Body of pancreas (tissue), 4 donors: ENCODE measurements around the gene ARFGAP3. TPM values are rescaled to one million over a fixed set of nuclear protein-coding genes. Genes with fewer than 3 reads are reported as not detected.

Experiments used
- ATAC-seq: fragments of 150-250 bp; one replicate; pipeline ENCODE4 v1.9.1; 2016
- DNase-seq, 4 donors: peaks; one replicate each; pipeline ENCODE4 v3.0.0-alpha.2; 2019
- H3K27ac ChIP-seq, 4 donors: fragments of 200-600 bp; sonication (generic); 1 replicate in 3 of 4; 2 replicates in 1 of 4; pipeline versions ENCODE4 v1.5.1 to v1.6.1; 2016 to 2019; ENCODE audit warnings: mild to moderate bottlenecking in 1 of 4, mixed read lengths in 1 of 4, moderate library complexity in 1 of 4
- H3K27me3 ChIP-seq, 2 donors: fragments of 200-600 bp; sonication (generic); one replicate each; pipeline ENCODE4 v1.6.0; 2016; ENCODE audit warnings: mild to moderate bottlenecking in 1 of 2
- H3K36me3 ChIP-seq, 2 donors: fragments of 200-600 bp; sonication (generic); replicated peaks in 1 of 2; 2 replicates each; pipeline ENCODE4 v1.5.1; 2016; ENCODE audit warnings: low read depth in 2 of 2; ENCODE audit not compliant: insufficient read depth in 1 of 2
- H3K4me1 ChIP-seq: fragments of 200-600 bp; sonication (generic); one replicate; pipeline ENCODE4 v1.6.0; 2016
- H3K4me3 ChIP-seq, 2 donors: fragments of 200-600 bp; sonication (generic); 1 replicate in 1 of 2; 2 replicates in 1 of 2; pipeline ENCODE4 v1.5.1; 2016 to 2019
- H3K9me3 ChIP-seq, 3 donors: fragments of 200-600 bp; sonication (generic); 1 replicate in 2 of 3; 2 replicates in 1 of 3; pipeline ENCODE4 v1.5.1; 2016
- CTCF ChIP-seq, 7 experiments: fragments of 450-650 bp in 4 of 7; fragments of 200-600 bp in 3 of 7; sonication (generic) in 3 of 7; IDR thresholded peaks; one replicate each; pipeline ENCODE4 v1.5.1; 2016 to 2019; ENCODE audit warnings: antibody characterized with exemption in 7 of 7
- POLR2A ChIP-seq, 3 donors: fragments of 450-650 bp; IDR thresholded peaks; one replicate each; pipeline ENCODE4 v1.6.1; 2016; ENCODE audit warnings: antibody characterized with exemption in 3 of 3, mild to moderate bottlenecking in 2 of 3
- whole genome bisulfite sequencing, 2 donors: methylation state at CpG; one replicate each; pipeline ENCODE4 v1.1.5; 2017; 5-methylcytosine and 5-hydroxymethylcytosine counted together
- intact Hi-C: fragments of 100-400 bp; cut with DNase I; formaldehyde crosslinking; loops from one replicate; pipeline ENCODE4 v1.15.1; 2023
- total RNA-seq, 2 donors: library from RNA; depleted of rRNA; stranded (reverse); fragments of >200 nt; gene quantifications; one replicate each; pipeline ENCODE4 v1.1.0, GENCODE V29; 2016

The ARFGAP3 gene
- total RNA-seq, 2 donors from 2014 or later, result 64.3 to 73.2 TPM

GRCh38 chr22:42895087-42895486, 38.0 kb upstream of the ARFGAP3 start:
- Histone ChIP-seq H3K27ac (peak overlapping the region; percentile 94 to 99 (median 96)), H3K9me3 (no peaks in the 10 kb centered on the region), H3K4me1 (peaks cover 90% of the 10 kb centered on the region), H3K4me3 (no peak overlapping the region), H3K27me3 (no peaks in the 10 kb centered on the region), H3K36me3 (no peaks in the 10 kb centered on the region)
- no peak for ATAC-seq
- 25 to 36% methylated on average over 7 of the region's 7 CpGs for WGBS, 2 donors
- peak in 1 of 4 donors; percentile 28 for DNase-seq
- intact Hi-C loops, result no loop called here
- no peak for TF ChIP-seq POLR2A (IDR thresholded peaks at IDR 0.05)
- no peak for TF ChIP-seq CTCF (IDR thresholded peaks at IDR 0.05)

- no peak for TF ChIP-seq CTCF (IDR thresholded peaks at IDR 0.05)
- no peak for TF ChIP-seq POLR2A (IDR thresholded peaks at IDR 0.05)
- Histone ChIP-seq H3K27me3 (no peaks in the 10 kb centered on the region), H3K4me3 (no peak overlapping the region), H3K9me3 (no peaks in the 10 kb centered on the region), H3K36me3 (peaks cover 0 to 2% of the 10 kb centered on the region in 2 donors), H3K4me1 (peaks cover 96% of the 10 kb centered on the region), H3K27ac (peak overlapping the region; percentile 94 to 99 (median 96))
- ATAC-seq (no peak), DNase-seq (peak in 2 of 4 donors; percentile 50 to 64)
- WGBS, 2 donors, result 69 to 74% methylated on average over 23 to 25 of the region's 25 CpGs
- intact Hi-C loops, result no loop called here
These were observed 36.5 kb upstream of the ARFGAP3 start for GRCh38 chr22:42893371-42894150.

GRCh38 chr22:42892571-42893316, 35.7 kb upstream of the ARFGAP3 start:
- ATAC-seq (peak; percentile 83), DNase-seq (peak; percentile 80 to 93 (median 91))
- Histone ChIP-seq H3K36me3 (peaks cover 0 to 2% of the 10 kb centered on the region in 2 donors), H3K27ac (peak overlapping the region; percentile 94 to 99 (median 96)), H3K4me1 (peaks cover 96% of the 10 kb centered on the region), H3K9me3 (no peaks in the 10 kb centered on the region), H3K4me3 (no peak overlapping the region), H3K27me3 (no peaks in the 10 kb centered on the region)
- 12 to 24% methylated on average over 8 to 10 of the region's 10 CpGs for WGBS, 2 donors
- TF ChIP-seq CTCF (IDR thresholded peaks at IDR 0.05) (no peak), POLR2A (IDR thresholded peaks at IDR 0.05) (peak; percentile 32 to 70 (median 70))
- intact Hi-C loops, result no loop called here

GRCh38 chr22:42892156-42892555, 35.1 kb upstream of the ARFGAP3 start:
- intact Hi-C loops, result no loop called here
- DNase-seq, result no peak
- Histone ChIP-seq H3K27me3 (no peaks in the 10 kb centered on the region), H3K27ac (peak overlapping the region; percentile 94 to 99 (median 96)), H3K4me3 (no peak overlapping the region), H3K4me1 (peaks cover 96% of the 10 kb centered on the region), H3K9me3 (no peaks in the 10 kb centered on the region), H3K36me3 (peaks cover 0 to 2% of the 10 kb centered on the region in 2 donors)
- no peak for ATAC-seq
- TF ChIP-seq CTCF (IDR thresholded peaks at IDR 0.05) (no peak), POLR2A (IDR thresholded peaks at IDR 0.05) (no peak)
- 20 to 31% methylated on average over 9 of the region's 9 CpGs for WGBS, 2 donors
